HEK293T (cell line): ENCODE data around the gene SLC9C2.

ENCODE experiments used
- ARNT ChIP-seq: fragments of 450-650 bp; IDR thresholded peaks from 2 replicates; pipeline ENCODE4 v1.6.1; 2017; ENCODE audit warnings: mild to moderate bottlenecking
- BHLHE40 ChIP-seq: fragments of 450-650 bp; IDR thresholded peaks from 2 replicates; pipeline ENCODE4 v1.6.1; 2016; ENCODE audit warnings: mild to moderate bottlenecking, moderate library complexity, borderline replicate concordance
- CTBP1 ChIP-seq: fragments of 450-650 bp; IDR thresholded peaks from 2 replicates; pipeline ENCODE4 v1.6.1; 2016; ENCODE audit warnings: borderline replicate concordance
- ELF4 ChIP-seq: fragments of 450-650 bp; IDR thresholded peaks from 2 replicates; pipeline ENCODE4 v1.6.1; 2017; ENCODE audit warnings: antibody characterized with exemption
- FOXA1 ChIP-seq: fragments of 450-650 bp; IDR thresholded peaks from 2 replicates; pipeline ENCODE4 v1.6.1; 2016; ENCODE audit warnings: mild to moderate bottlenecking
- FOXK2 ChIP-seq: fragments of 450-650 bp; IDR thresholded peaks from 2 replicates; pipeline ENCODE4 v1.6.1; 2016; ENCODE audit warnings: mild to moderate bottlenecking
- FOXM1 ChIP-seq: fragments of 450-650 bp; IDR thresholded peaks from 2 replicates; pipeline ENCODE4 v1.6.1; 2017; ENCODE audit warnings: mild to moderate bottlenecking, borderline replicate concordance
- HDGF ChIP-seq: fragments of 450-650 bp; IDR thresholded peaks from 2 replicates; pipeline ENCODE4 v1.6.1; 2017; ENCODE audit warnings: antibody characterized with exemption, borderline replicate concordance
- L3MBTL2 ChIP-seq: fragments of 450-650 bp; conservative IDR thresholded peaks from 2 replicates; pipeline ENCODE4 v1.6.1; 2016; ENCODE audit warnings: mild to moderate bottlenecking
- NFRKB ChIP-seq: fragments of 450-650 bp; IDR thresholded peaks from 2 replicates; pipeline ENCODE4 v1.6.1; 2016; ENCODE audit warnings: mild to moderate bottlenecking, moderate library complexity
- PKNOX1 ChIP-seq: fragments of 450-650 bp; IDR thresholded peaks from 2 replicates; pipeline ENCODE4 v1.6.1; 2016
- SP1 ChIP-seq: fragments of 450-650 bp; IDR thresholded peaks from 2 replicates; pipeline ENCODE4 v1.6.1; 2017
- SUZ12 ChIP-seq: fragments of 450-650 bp; IDR thresholded peaks from 2 replicates; pipeline ENCODE4 v1.6.1; 2016; ENCODE audit warnings: mild to moderate bottlenecking
- TARDBP ChIP-seq: fragments of 450-650 bp; IDR thresholded peaks from 2 replicates; pipeline ENCODE4 v1.6.1; 2016

- no peak for TF ChIP-seq BHLHE40
- TF ChIP-seq ARNT: no peak
- no peak for TF ChIP-seq CTBP1
- TF ChIP-seq FOXM1: no peak
- no peak for TF ChIP-seq SP1
- TF ChIP-seq NFRKB: no peak
- TF ChIP-seq TARDBP: no peak
- TF ChIP-seq PKNOX1: no peak
- no peak for TF ChIP-seq HDGF
- no peak for TF ChIP-seq ELF4
- TF ChIP-seq SUZ12: no peak
- TF ChIP-seq FOXA1: no peak
- TF ChIP-seq FOXK2: no peak
- no peak for TF ChIP-seq L3MBTL2
These were observed 82.1 kb downstream of the SLC9C2 start for GRCh38 chr1:173520799-173521198.
